Spleen (tissue), 7 donors: Measurements from ENCODE around the gene MICU1.

Experiments
- POLR2A ChIP-seq, 3 donors: fragments of 450-650 bp; IDR thresholded peaks; one replicate each; pipeline ENCODE4 v1.5.1; 2017; ENCODE audit warnings: antibody characterized with exemption in 3 of 3, mild to moderate bottlenecking in 1 of 3
- POLR2AphosphoS5 ChIP-seq, 3 donors: sonication (generic); formaldehyde crosslinking; IDR thresholded peaks; one replicate each; pipeline ENCODE4 v1.5.1; 2017; ENCODE audit warnings: antibody characterized with exemption in 3 of 3
- TF ChIP-seq, protein P1 (sequence below), 11 experiments: fragments of 200-600 bp in 7 of 11; fragments of 450-650 bp in 4 of 11; sonication (generic) in 4 of 11; IDR thresholded peaks in 8 of 11; conservative IDR thresholded peaks in 3 of 11; 1 replicate in 7 of 11; 2 replicates in 4 of 11; pipeline versions ENCODE4 v1.4.0 to v1.8.0; 2016 to 2021; ENCODE audit warnings: antibody characterized with exemption in 11 of 11, inconsistent platforms in 4 of 11, mild to moderate bottlenecking in 1 of 11
- donor health status: DM: no; HTN: no; CAD: no; lungs with moderate emphysema.
- donor health status: DM: no; HTN: no; CAD: no.
- donor health status: DM: no; HTN: no; CAD: no.

DNA sequence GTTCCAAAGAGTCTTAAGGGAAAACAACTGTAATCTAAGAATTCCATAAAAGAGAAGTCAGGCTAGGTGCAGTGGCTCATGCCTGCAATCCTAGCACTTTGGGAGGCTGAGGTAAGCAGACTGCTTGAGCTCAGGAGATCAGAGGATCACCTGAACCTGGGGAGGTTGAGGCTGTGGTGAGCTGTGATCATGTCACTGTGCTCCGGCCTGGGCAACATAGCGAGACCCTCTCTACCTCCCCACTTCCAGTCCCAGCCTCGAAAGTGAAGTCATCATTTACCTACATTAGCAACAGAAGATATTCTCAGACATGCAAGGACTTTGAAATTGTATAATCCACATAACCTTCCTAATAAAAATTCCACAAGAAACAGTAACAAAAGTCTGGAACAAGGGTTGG, 141.4 kb downstream of the MICU1 start:
- TF ChIP-seq, protein P1, sequence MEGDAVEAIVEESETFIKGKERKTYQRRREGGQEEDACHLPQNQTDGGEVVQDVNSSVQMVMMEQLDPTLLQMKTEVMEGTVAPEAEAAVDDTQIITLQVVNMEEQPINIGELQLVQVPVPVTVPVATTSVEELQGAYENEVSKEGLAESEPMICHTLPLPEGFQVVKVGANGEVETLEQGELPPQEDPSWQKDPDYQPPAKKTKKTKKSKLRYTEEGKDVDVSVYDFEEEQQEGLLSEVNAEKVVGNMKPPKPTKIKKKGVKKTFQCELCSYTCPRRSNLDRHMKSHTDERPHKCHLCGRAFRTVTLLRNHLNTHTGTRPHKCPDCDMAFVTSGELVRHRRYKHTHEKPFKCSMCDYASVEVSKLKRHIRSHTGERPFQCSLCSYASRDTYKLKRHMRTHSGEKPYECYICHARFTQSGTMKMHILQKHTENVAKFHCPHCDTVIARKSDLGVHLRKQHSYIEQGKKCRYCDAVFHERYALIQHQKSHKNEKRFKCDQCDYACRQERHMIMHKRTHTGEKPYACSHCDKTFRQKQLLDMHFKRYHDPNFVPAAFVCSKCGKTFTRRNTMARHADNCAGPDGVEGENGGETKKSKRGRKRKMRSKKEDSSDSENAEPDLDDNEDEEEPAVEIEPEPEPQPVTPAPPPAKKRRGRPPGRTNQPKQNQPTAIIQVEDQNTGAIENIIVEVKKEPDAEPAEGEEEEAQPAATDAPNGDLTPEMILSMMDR (IDR thresholded peaks at IDR 0.05 in 8 of 11, conservative IDR thresholded peaks at IDR 0.05 in 3 of 11), result no peak
- TF ChIP-seq POLR2A (IDR thresholded peaks at IDR 0.05) (no peak), POLR2AphosphoS5 (IDR thresholded peaks at IDR 0.05) (no peak)
